ENCODE data around the gene ADH7.
"Not testable (repeated sequence)": the region's sequence is repeated elsewhere in the genome, so short reads cannot be mapped to it uniquely, and the experiment has no call there.

ADH7 gene

DNA sequence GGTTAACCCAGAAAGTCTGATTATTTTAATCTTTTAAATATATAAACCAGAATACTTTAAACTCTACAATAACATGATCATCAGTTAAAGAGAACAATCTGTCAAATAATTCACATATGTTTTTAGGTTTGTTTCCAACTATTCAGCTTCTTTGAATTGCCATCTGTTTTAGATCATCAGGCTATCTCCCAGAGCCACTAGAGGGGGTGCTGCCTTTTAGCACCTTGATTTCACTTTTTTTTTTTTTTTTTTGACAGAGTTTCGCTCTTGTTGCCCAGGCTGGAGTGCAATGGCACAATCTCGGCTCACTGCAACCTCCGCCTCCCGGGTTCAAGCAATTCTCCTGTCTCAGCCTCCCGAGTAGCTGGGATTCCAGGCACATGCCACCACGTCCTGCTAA lies 57.8 kb downstream of the ADH7 start:
- DNase-seq (ENCODE audit: low read depth), result peak; percentile 26
- TF ChIP-seq, protein P1, sequence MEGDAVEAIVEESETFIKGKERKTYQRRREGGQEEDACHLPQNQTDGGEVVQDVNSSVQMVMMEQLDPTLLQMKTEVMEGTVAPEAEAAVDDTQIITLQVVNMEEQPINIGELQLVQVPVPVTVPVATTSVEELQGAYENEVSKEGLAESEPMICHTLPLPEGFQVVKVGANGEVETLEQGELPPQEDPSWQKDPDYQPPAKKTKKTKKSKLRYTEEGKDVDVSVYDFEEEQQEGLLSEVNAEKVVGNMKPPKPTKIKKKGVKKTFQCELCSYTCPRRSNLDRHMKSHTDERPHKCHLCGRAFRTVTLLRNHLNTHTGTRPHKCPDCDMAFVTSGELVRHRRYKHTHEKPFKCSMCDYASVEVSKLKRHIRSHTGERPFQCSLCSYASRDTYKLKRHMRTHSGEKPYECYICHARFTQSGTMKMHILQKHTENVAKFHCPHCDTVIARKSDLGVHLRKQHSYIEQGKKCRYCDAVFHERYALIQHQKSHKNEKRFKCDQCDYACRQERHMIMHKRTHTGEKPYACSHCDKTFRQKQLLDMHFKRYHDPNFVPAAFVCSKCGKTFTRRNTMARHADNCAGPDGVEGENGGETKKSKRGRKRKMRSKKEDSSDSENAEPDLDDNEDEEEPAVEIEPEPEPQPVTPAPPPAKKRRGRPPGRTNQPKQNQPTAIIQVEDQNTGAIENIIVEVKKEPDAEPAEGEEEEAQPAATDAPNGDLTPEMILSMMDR (IDR thresholded peaks at IDR 0.05; ENCODE audit: insufficient read depth, low read depth, low read length, missing control alignments), result peak; percentile 37
- H3K4me3 ChIP-seq (ENCODE audit: low read depth, low read length), result not testable (repeated sequence)

DNA sequence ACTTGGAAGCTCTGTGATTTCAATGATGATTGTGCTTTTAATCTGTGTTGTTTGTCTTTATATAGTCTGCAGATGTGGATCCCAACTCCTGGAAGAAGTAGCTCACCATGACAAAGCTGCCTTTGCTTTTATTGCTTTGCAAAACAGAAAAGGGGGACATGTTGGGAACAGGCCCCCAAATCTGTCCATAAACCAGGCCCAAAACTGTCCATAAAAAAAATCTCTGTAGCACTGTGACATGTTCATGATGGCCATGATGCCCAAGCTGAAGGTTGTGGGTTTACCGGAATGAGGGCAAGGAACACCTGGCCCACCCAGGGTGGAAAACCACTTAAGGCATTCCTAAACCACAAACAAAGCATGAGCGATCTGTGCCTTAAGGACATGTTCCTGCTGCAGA lies 62.7 kb downstream of the ADH7 start:
- not testable (repeated sequence) for H3K4me3 ChIP-seq (ENCODE audit: low read depth, low read length); DNase-seq (ENCODE audit: low read depth)

DNA sequence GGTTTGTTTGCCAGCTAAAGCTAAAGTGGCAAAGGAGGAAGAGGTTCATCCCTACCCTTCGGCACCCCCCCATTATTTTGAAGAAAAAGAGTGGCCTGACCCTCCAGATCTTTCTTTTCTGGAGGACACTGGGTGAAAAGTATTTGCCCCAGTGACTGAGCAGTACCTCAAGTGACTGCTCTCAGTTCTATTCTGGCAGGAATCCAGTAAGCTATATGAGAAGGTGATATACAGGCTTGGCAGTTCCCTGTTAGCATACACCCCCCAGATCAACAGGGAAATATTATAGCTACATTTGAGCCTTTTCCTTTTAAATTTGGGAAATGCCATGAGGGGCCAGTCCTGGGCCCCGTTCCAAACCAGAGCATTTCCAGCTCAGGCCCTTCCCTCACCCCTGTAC lies 67.3 kb downstream of the ADH7 start:
- not testable (repeated sequence) for H3K4me3 ChIP-seq (ENCODE audit: low read depth, low read length); DNase-seq (ENCODE audit: low read depth)

DNA sequence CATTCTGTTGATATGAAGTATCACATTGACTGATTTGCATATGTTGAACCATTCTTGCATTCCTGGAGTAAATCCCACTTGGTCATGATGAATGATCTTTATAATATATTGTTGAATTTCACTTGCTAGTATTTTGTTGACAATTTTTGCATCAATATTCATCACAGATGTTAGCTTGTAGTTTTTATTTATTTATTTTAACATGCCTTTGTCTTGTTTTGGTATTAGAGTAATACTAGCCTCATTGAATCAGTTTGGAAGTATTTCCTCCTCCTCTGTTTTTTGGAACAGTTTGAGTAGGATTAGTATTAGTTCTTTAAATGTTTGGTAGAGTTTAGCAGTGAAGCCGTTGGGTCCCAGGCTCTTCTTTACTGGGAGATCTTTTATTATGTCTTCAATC lies 68.7 kb downstream of the ADH7 start:
- no peak overlapping the region for H3K4me3 ChIP-seq (ENCODE audit: low read depth, low read length)
- TF ChIP-seq, protein P1 (IDR thresholded peaks at IDR 0.05; ENCODE audit: insufficient read depth, low read depth, low read length, missing control alignments), result no peak
- DNase-seq (ENCODE audit: low read depth), result no peak

DNA sequence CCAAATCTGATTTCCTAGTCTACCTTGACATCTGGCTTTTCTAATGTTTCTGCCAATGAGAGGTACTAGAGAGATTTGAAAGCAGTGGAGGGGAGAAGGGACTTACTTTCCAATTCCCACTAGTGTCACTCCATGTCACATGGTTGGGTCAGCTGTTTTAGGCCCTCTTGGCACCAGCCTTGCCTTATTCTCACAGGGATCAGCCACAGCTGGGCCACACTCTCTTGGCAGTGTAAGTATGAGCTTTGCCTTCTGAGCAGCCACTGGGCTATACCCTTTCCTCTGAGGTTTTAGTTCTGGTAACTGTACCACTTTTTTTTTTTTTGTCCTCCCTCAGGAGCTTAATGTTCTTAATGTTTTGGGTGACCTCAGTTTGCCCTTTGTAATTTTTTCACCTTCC lies 72.4 kb downstream of the ADH7 start:
- TF ChIP-seq, protein P1 (IDR thresholded peaks at IDR 0.05; ENCODE audit: insufficient read depth, low read depth, low read length, missing control alignments), result no peak
- no peak overlapping the region for H3K4me3 ChIP-seq (ENCODE audit: low read depth, low read length)
- DNase-seq (ENCODE audit: low read depth), result no peak

Measured in GM12865 (cell line).